ENCODE data around the gene UNKL. TPM values are rescaled to one million over a fixed set of nuclear protein-coding genes. Genes with fewer than 3 reads are reported as not detected.

Gene UNKL
- total RNA-seq, 1 donor from 2014 or later = 43.6 TPM

GRCh38 chr16:1349351-1349750 is 65.2 kb downstream of the UNKL start:
- Mint-ChIP-seq H3K4me1 (peaks cover 13% of the 10 kb centered on the region), H3K9me3 (no peaks in the 10 kb centered on the region), H3K36me3 (no peaks in the 10 kb centered on the region), H3K27ac (no peak overlapping the region), H3K27me3 (ENCODE audit: low read depth) (peaks cover 6% of the 10 kb centered on the region), H3K4me3 (no peak overlapping the region)
- no peak for DNase-seq (ENCODE audit: low spot score in 2 of 2, unreplicated experiment in 2 of 2)
- TF ChIP-seq CTCF (IDR thresholded peaks at IDR 0.05; ENCODE audit: unreplicated experiment) = no peak

- H3K4me3 Mint-ChIP-seq = no peak overlapping the region
- H3K27me3 Mint-ChIP-seq (ENCODE audit: low read depth) = peaks cover 10% of the 10 kb centered on the region
- no peak for TF ChIP-seq CTCF (IDR thresholded peaks at IDR 0.05; ENCODE audit: unreplicated experiment)
- H3K27ac Mint-ChIP-seq = no peak overlapping the region
- DNase-seq (ENCODE audit: low spot score in 2 of 2, unreplicated experiment in 2 of 2) = no peak
- no peaks in the 10 kb centered on the region for H3K36me3 Mint-ChIP-seq
- no peaks in the 10 kb centered on the region for H3K9me3 Mint-ChIP-seq
- H3K4me1 Mint-ChIP-seq = peaks cover 13% of the 10 kb centered on the region
These were observed 65.6 kb downstream of the UNKL start for GRCh38 chr16:1348926-1349325.

- no peak overlapping the region for H3K27ac Mint-ChIP-seq
- H3K4me3 Mint-ChIP-seq = no peak overlapping the region
- peaks cover 12% of the 10 kb centered on the region for H3K4me1 Mint-ChIP-seq
- peaks cover 13% of the 10 kb centered on the region for H3K27me3 Mint-ChIP-seq (ENCODE audit: low read depth)
- H3K36me3 Mint-ChIP-seq = no peaks in the 10 kb centered on the region
- no peak for DNase-seq (ENCODE audit: low spot score in 2 of 2, unreplicated experiment in 2 of 2)
- no peaks in the 10 kb centered on the region for H3K9me3 Mint-ChIP-seq
- no peak for TF ChIP-seq CTCF (IDR thresholded peaks at IDR 0.05; ENCODE audit: unreplicated experiment)
These were observed 66.1 kb downstream of the UNKL start for GRCh38 chr16:1348441-1348840.

GRCh38 chr16:1347962-1348361 is 66.5 kb downstream of the UNKL start:
- Mint-ChIP-seq H3K36me3 (no peaks in the 10 kb centered on the region), H3K9me3 (no peaks in the 10 kb centered on the region), H3K4me3 (no peak overlapping the region), H3K4me1 (peaks cover 14% of the 10 kb centered on the region), H3K27me3 (ENCODE audit: low read depth) (peaks cover 18% of the 10 kb centered on the region), H3K27ac (no peak overlapping the region)
- TF ChIP-seq CTCF (IDR thresholded peaks at IDR 0.05; ENCODE audit: unreplicated experiment) = no peak
- no peak for DNase-seq (ENCODE audit: low spot score in 2 of 2, unreplicated experiment in 2 of 2)

- no peak overlapping the region for H3K27ac Mint-ChIP-seq
- H3K4me3 Mint-ChIP-seq = no peak overlapping the region
- H3K27me3 Mint-ChIP-seq (ENCODE audit: low read depth) = peaks cover 24% of the 10 kb centered on the region
- TF ChIP-seq CTCF (IDR thresholded peaks at IDR 0.05; ENCODE audit: unreplicated experiment) = no peak
- H3K4me1 Mint-ChIP-seq = peaks cover 13% of the 10 kb centered on the region
- no peaks in the 10 kb centered on the region for H3K9me3 Mint-ChIP-seq
- no peaks in the 10 kb centered on the region for H3K36me3 Mint-ChIP-seq
- DNase-seq (ENCODE audit: low spot score in 2 of 2, unreplicated experiment in 2 of 2) = no peak
These were observed 67.1 kb downstream of the UNKL start for GRCh38 chr16:1347286-1347855.
